Glomerular endothelial cell (primary cell): Measurements from ENCODE around the gene DACT1. TPM values are rescaled to one million over a fixed set of nuclear protein-coding genes. Genes with fewer than 3 reads are reported as not detected.
"Not testable (repeated sequence)": the region's sequence is repeated elsewhere in the genome, so short reads cannot be mapped to it uniquely, and the experiment has no call there.

Experiments
- DNase-seq: peaks from one replicate; pipeline ENCODE4 v3.0.0-alpha.2; 2011; ENCODE audit warnings: low read depth, low spot score; ENCODE audit errors: extremely low read depth
- total RNA-seq: library from RNA; depleted of rRNA; stranded (reverse); fragments of >200 nt; gene quantifications from 2 replicates; pipeline ENCODE4 v1.2.3, GENCODE V29; 2015

The DACT1 gene
- total RNA-seq: 1.2 and 4.3 TPM in 2 replicates

GRCh38 chr14:58637391-58638230, at the start of gene DACT1:
TSS of gene DACT1 (plus strand) at chr14:58637962. CDS start at chr14:58638203, 241 bp downstream.
- DNase-seq: peak; percentile 31

- not testable (repeated sequence) for DNase-seq
These were observed 49.4 kb upstream of the DACT1 start for GRCh38 chr14:58588321-58588720.

- no peak for DNase-seq
These were observed 43.8 kb upstream of the DACT1 start for GRCh38 chr14:58593977-58594376.

- no peak for DNase-seq
These were observed 40.7 kb upstream of the DACT1 start for GRCh38 chr14:58597041-58597440.

GRCh38 chr14:58598028-58598803, 39.5 kb upstream of the DACT1 start:
- DNase-seq: no peak

- no peak for DNase-seq
These were observed 38.8 kb upstream of the DACT1 start for GRCh38 chr14:58598804-58599525.

GRCh38 chr14:58599707-58600106, 38.1 kb upstream of the DACT1 start:
- DNase-seq: no peak

- no peak for DNase-seq
These were observed 32.3 kb upstream of the DACT1 start for GRCh38 chr14:58605465-58605864.

GRCh38 chr14:58607131-58607951, 30.4 kb upstream of the DACT1 start:
- DNase-seq: no peak

GRCh38 chr14:58607952-58608317, 29.8 kb upstream of the DACT1 start:
- DNase-seq: no peak

- no peak for DNase-seq
These were observed 20.1 kb upstream of the DACT1 start for GRCh38 chr14:58617619-58618018.

- no peak for DNase-seq
These were observed 17.8 kb upstream of the DACT1 start for GRCh38 chr14:58620011-58620410.

- no peak for DNase-seq
These were observed 12.3 kb upstream of the DACT1 start for GRCh38 chr14:58625438-58625837.

GRCh38 chr14:58626431-58626831, 11.3 kb upstream of the DACT1 start:
- no peak for DNase-seq

- DNase-seq: no peak
These were observed 9.4 kb upstream of the DACT1 start for GRCh38 chr14:58628406-58628805.

- no peak for DNase-seq
These were observed 8.5 kb upstream of the DACT1 start for GRCh38 chr14:58629281-58629680.

- no peak for DNase-seq
These were observed 6.0 kb upstream of the DACT1 start for GRCh38 chr14:58631732-58632131.

GRCh38 chr14:58633831-58634230, 3.9 kb upstream of the DACT1 start:
- DNase-seq: no peak

- no peak for DNase-seq
These were observed 3.2 kb upstream of the DACT1 start for GRCh38 chr14:58634406-58635090.
